Neuronal stem cell (in vitro differentiated cells): Measurements from ENCODE around the gene DISP1.

Experiments used
- DNase-seq: peaks from one replicate; pipeline ENCODE4 v3.0.0-alpha.2; 2013; ENCODE audit warnings: low spot score
- H2AFZ ChIP-seq: one replicate; pipeline ENCODE4 v1.6.1; 2013; ENCODE audit warnings: mild to moderate bottlenecking, low read length, inconsistent platforms
- H2AK5ac ChIP-seq: 2 replicates; pipeline ENCODE4 v1.6.1; 2013; ENCODE audit warnings: low read depth, mild to moderate bottlenecking, inconsistent platforms, low read length, moderate library complexity, mixed read lengths
- H2BK120ac ChIP-seq: 2 replicates; pipeline ENCODE4 v1.6.1; 2013; ENCODE audit warnings: low read depth, mild to moderate bottlenecking, inconsistent platforms, low read length, moderate library complexity, mixed read lengths
- H2BK12ac ChIP-seq: one replicate; pipeline ENCODE4 v1.6.1; 2013; ENCODE audit warnings: low read length, inconsistent platforms
- H2BK15ac ChIP-seq: 2 replicates; pipeline ENCODE4 v1.6.1; 2013; ENCODE audit warnings: mild to moderate bottlenecking, low read length, inconsistent platforms, mixed read lengths
- H2BK5ac ChIP-seq: one replicate; pipeline ENCODE4 v1.6.1; 2013; ENCODE audit warnings: inconsistent platforms, mild to moderate bottlenecking, low read length, moderate library complexity
- H3K14ac ChIP-seq: one replicate; pipeline ENCODE4 v1.6.1; 2013; ENCODE audit warnings: low read length, inconsistent platforms
- H3K18ac ChIP-seq: 2 replicates; pipeline ENCODE4 v1.6.1; 2013; ENCODE audit warnings: low read length, inconsistent platforms
- H3K23ac ChIP-seq: 2 replicates; pipeline ENCODE4 v1.6.1; 2013; ENCODE audit warnings: low read depth, mild to moderate bottlenecking, mixed read lengths, low read length, inconsistent platforms; ENCODE audit not compliant: poor library complexity
- H3K27ac ChIP-seq: replicated peaks from 3 replicates; pipeline ENCODE4 v1.5.1; 2013; ENCODE audit warnings: low read length, inconsistent platforms
- H3K27me3 ChIP-seq, 3 experiments: 2 replicates each; pipeline ENCODE4 v1.6.1; 2013; ENCODE audit warnings: low read length in 3 of 3, mild to moderate bottlenecking in 2 of 3, inconsistent platforms in 1 of 3, low read depth in 1 of 3, mixed read lengths in 1 of 3, moderate library complexity in 1 of 3; ENCODE audit not compliant: control insufficient read depth in 3 of 3, insufficient read depth in 3 of 3
- H3K36me3 ChIP-seq, 2 donors: replicated peaks in 1 of 2; 2 replicates each; pipeline ENCODE4 v1.6.1; 2013; ENCODE audit warnings: low read length in 2 of 2; ENCODE audit not compliant: control insufficient read depth in 2 of 2, insufficient read depth in 2 of 2
- H3K4ac ChIP-seq: 2 replicates; pipeline ENCODE4 v1.6.1; 2013; ENCODE audit warnings: inconsistent platforms, mild to moderate bottlenecking, low read length, moderate library complexity
- H3K4me1 ChIP-seq, 2 donors: 1 replicate in 1 of 2; 2 replicates in 1 of 2; pipeline ENCODE4 v1.6.1; 2013; ENCODE audit warnings: low read length in 2 of 2, low read depth in 1 of 2; ENCODE audit not compliant: control insufficient read depth in 2 of 2, insufficient read depth in 1 of 2
- H3K4me2 ChIP-seq: one replicate; pipeline ENCODE4 v1.6.1; 2013; ENCODE audit warnings: mild to moderate bottlenecking, low read length, inconsistent platforms; ENCODE audit not compliant: insufficient read depth, poor library complexity, severe bottlenecking
- H3K4me3 ChIP-seq, 2 donors: 2 replicates each; pipeline ENCODE4 v1.5.1; 2013; ENCODE audit warnings: low read length in 2 of 2, mild to moderate bottlenecking in 2 of 2, inconsistent platforms in 1 of 2, moderate library complexity in 1 of 2
- H3K79me1 ChIP-seq: one replicate; pipeline ENCODE4 v1.6.1; 2013; ENCODE audit warnings: low read depth, mild to moderate bottlenecking, inconsistent platforms, low read length, moderate library complexity
- H3K9ac ChIP-seq: one replicate; pipeline ENCODE4 v1.6.1; 2013; ENCODE audit warnings: mild to moderate bottlenecking, low read depth, low read length, inconsistent platforms; ENCODE audit not compliant: poor library complexity
- H3K9me3 ChIP-seq, 2 donors: replicated peaks in 1 of 2; 2 replicates each; pipeline versions ENCODE3 to v1.6.1; 2013; ENCODE audit warnings: low read length in 2 of 2, mild to moderate bottlenecking in 2 of 2, inconsistent platforms in 1 of 2, low read depth in 1 of 2, mixed read lengths in 1 of 2, moderate library complexity in 1 of 2; ENCODE audit not compliant: control insufficient read depth in 2 of 2, insufficient read depth in 1 of 2
- H4K8ac ChIP-seq: one replicate; pipeline ENCODE4 v1.6.1; 2013; ENCODE audit warnings: low read depth, mild to moderate bottlenecking, inconsistent platforms, low read length, moderate library complexity
- H4K91ac ChIP-seq: one replicate; pipeline ENCODE4 v1.6.1; 2013; ENCODE audit warnings: low read length, low read depth, mild to moderate bottlenecking, inconsistent platforms; ENCODE audit not compliant: poor library complexity
- WGBS, 2 donors: extraction: QIAGEN DNeasy Blood & Tissue Kit; methylation state at CpG; one replicate each; pipeline ENCODE4 v1.1.7; 2013; ENCODE audit warnings: missing lambda C conversion rate in 2 of 2, mixed read lengths in 1 of 2; ENCODE audit not compliant: insufficient read length in 2 of 2, insufficient replicate concordance in 1 of 2; ENCODE audit errors: extremely low coverage in 2 of 2; 5-methylcytosine and 5-hydroxymethylcytosine counted together

Gene DISP1

GRCh38 chr1:222823695-222824094, 8.9 kb downstream of the DISP1 start:
- Histone ChIP-seq H3K23ac (no peak overlapping the region), H2BK12ac (no peak overlapping the region), H2BK5ac (no peak overlapping the region), H4K91ac (no peak overlapping the region), H3K27ac (no peak overlapping the region), H2BK15ac (no peak overlapping the region), H3K36me3 (no peaks in the 10 kb centered on the region), H4K8ac (no peak overlapping the region), H2AFZ (no peak overlapping the region), H3K14ac (no peak overlapping the region), H3K4me3 (no peak overlapping the region), H3K27me3 (no peaks in the 10 kb centered on the region), H2BK120ac (no peak overlapping the region), H3K4me1 (peaks cover 2 to 9% of the 10 kb centered on the region in 2 donors), H3K18ac (no peak overlapping the region), H3K4ac (no peak overlapping the region), H2AK5ac (no peak overlapping the region), H3K4me2 (no peak overlapping the region), H3K9ac (no peak overlapping the region), H3K9me3 (no peaks in the 10 kb centered on the region), H3K79me1 (no peaks in the 10 kb centered on the region)
- no CpG with 5 or more reads among the region's 3 CpGs for WGBS, 2 donors
- DNase-seq = no peak

DNA sequence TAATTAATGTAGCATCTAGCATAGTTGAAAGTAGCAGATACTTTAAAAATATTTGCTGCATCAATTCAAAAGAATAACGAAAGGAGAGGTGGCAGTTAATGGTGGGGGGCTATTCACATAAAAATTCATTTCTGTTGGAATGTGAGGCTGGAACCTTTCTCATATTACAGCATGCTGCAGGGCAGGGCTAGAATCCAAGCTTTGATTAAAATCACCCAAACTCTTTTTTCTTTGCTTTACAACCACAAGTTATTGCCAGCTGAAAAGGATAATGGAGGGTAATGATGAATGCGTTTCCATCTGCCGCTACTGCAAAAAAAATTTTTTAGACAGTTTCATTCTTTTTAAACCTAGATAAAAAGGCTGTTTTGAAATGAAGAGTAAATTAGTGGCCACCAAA, 9.8 kb downstream of the DISP1 start:
- DNase-seq = no peak
- H3K4me1 ChIP-seq = peaks cover 2 to 11% of the 10 kb centered on the region in 2 donors
- WGBS, 2 donors = no CpG with 5 or more reads among the region's 3 CpGs
- no peak overlapping the region for H3K18ac ChIP-seq
- no peak overlapping the region for H3K27ac ChIP-seq
- no peaks in the 10 kb centered on the region for H3K9me3 ChIP-seq
- H2BK5ac ChIP-seq = no peak overlapping the region
- H2AFZ ChIP-seq = no peak overlapping the region
- H3K9ac ChIP-seq = no peak overlapping the region
- H3K36me3 ChIP-seq = no peaks in the 10 kb centered on the region
- H3K14ac ChIP-seq = no peak overlapping the region
- peak overlapping the region; percentile 2 for H3K4me2 ChIP-seq
- H3K27me3 ChIP-seq = no peaks in the 10 kb centered on the region
- no peak overlapping the region for H2BK15ac ChIP-seq
- no peaks in the 10 kb centered on the region for H3K79me1 ChIP-seq
- no peak overlapping the region for H3K4ac ChIP-seq
- H2BK120ac ChIP-seq = no peak overlapping the region
- no peak overlapping the region for H4K8ac ChIP-seq
- no peak overlapping the region for H3K4me3 ChIP-seq
- no peak overlapping the region for H2BK12ac ChIP-seq
- no peak overlapping the region for H3K23ac ChIP-seq
- H4K91ac ChIP-seq = no peak overlapping the region
- no peak overlapping the region for H2AK5ac ChIP-seq

- H3K27ac ChIP-seq = no peak overlapping the region
- H3K4me1 ChIP-seq = peaks cover 3 to 11% of the 10 kb centered on the region in 2 donors
- no peak overlapping the region for H3K4ac ChIP-seq
- no peaks in the 10 kb centered on the region for H3K79me1 ChIP-seq
- no peak for DNase-seq
- no peak overlapping the region for H3K4me2 ChIP-seq
- H3K23ac ChIP-seq = no peak overlapping the region
- H2AK5ac ChIP-seq = no peak overlapping the region
- no peak overlapping the region for H4K91ac ChIP-seq
- no peak overlapping the region for H2AFZ ChIP-seq
- no peak overlapping the region for H3K9ac ChIP-seq
- no peak overlapping the region for H4K8ac ChIP-seq
- no peak overlapping the region for H2BK12ac ChIP-seq
- H3K9me3 ChIP-seq = no peaks in the 10 kb centered on the region
- H2BK5ac ChIP-seq = no peak overlapping the region
- no peaks in the 10 kb centered on the region for H3K36me3 ChIP-seq
- no peak overlapping the region for H2BK120ac ChIP-seq
- no peak overlapping the region for H3K18ac ChIP-seq
- H2BK15ac ChIP-seq = no peak overlapping the region
- H3K14ac ChIP-seq = no peak overlapping the region
- no peaks in the 10 kb centered on the region for H3K27me3 ChIP-seq
- no peak overlapping the region for H3K4me3 ChIP-seq
Observed at GRCh38 chr1:222828939-222829338, 14.1 kb downstream of the DISP1 start.

DNA sequence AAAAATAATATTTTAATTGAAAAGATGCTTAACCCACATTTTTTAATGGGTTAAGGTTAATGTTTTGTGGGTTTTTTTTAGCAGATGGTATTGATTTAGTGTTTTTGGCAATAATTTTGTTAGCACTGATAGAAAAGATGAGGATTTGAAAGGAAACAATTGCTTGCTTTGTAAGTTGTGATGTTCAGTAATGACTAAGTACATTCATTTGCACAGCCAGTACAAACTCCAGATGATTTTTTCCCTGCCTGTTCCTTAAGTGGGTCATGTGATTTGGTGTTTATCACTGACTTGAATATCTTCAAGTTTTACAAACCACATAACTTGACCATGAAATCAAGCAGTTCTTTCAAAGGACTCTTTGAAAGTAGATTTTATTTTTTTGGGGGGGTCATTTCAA, 15.0 kb downstream of the DISP1 start:
- Histone ChIP-seq H2BK120ac (no peak overlapping the region), H3K9ac (no peak overlapping the region), H2BK12ac (no peak overlapping the region), H3K79me1 (no peaks in the 10 kb centered on the region), H4K91ac (no peak overlapping the region), H3K23ac (no peak overlapping the region), H2BK5ac (no peak overlapping the region), H2AFZ (no peak overlapping the region), H3K27me3 (no peaks in the 10 kb centered on the region), H3K4me2 (no peak overlapping the region), H3K4me3 (no peak overlapping the region), H2BK15ac (no peak overlapping the region), H4K8ac (no peak overlapping the region), H3K27ac (no peak overlapping the region), H3K4ac (no peak overlapping the region), H3K36me3 (no peaks in the 10 kb centered on the region), H2AK5ac (no peak overlapping the region), H3K4me1 (peaks cover 3 to 7% of the 10 kb centered on the region in 2 donors), H3K14ac (no peak overlapping the region), H3K18ac (no peak overlapping the region), H3K9me3 (no peaks in the 10 kb centered on the region)
- DNase-seq = no peak
